Stimulated activated CD8-positive, alpha-beta memory T cell treated with anti-CD3 and anti-CD28 coated beads, Interleukin-7, amount 100 ng/mL, for 1 hour (primary cell): ENCODE results near the gene NFIA.

Source experiments
- DNase-seq, 2 donors: peaks; one replicate each; pipeline ENCODE4 v3.0.0-alpha.2; 2020; ENCODE audit warnings: low read depth in 2 of 2

The NFIA gene

DNA sequence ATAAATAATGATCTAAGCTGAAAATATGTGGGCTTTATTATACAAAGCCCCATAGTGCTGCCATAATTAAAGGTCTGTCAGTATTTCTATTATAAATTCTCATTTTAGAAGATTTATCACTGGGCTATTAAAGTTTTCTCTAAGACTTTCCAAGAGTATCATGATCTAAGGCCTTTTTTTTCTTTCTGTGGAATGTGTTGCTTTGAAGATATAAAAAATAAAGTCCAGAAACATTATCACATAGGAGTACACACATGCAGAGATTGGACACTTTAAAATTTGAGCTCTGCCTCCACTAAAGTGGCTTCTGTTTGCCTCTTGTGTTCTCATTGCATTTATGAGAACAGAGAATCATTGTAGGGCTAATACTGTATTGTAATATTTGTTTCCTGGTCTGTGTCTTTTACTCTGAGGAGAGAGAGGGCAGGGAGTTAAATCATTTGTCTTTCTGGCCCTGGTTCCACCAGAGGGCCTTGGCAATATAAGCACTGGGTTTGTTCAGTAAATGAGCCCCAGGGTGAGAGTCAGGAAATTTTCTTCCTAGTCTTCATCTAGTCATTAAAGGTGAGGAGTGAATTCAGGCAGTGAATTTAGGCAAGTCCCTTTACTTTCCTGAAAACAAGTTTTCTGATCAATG, 70.2 kb downstream of the NFIA start:
- no peak for DNase-seq

DNA sequence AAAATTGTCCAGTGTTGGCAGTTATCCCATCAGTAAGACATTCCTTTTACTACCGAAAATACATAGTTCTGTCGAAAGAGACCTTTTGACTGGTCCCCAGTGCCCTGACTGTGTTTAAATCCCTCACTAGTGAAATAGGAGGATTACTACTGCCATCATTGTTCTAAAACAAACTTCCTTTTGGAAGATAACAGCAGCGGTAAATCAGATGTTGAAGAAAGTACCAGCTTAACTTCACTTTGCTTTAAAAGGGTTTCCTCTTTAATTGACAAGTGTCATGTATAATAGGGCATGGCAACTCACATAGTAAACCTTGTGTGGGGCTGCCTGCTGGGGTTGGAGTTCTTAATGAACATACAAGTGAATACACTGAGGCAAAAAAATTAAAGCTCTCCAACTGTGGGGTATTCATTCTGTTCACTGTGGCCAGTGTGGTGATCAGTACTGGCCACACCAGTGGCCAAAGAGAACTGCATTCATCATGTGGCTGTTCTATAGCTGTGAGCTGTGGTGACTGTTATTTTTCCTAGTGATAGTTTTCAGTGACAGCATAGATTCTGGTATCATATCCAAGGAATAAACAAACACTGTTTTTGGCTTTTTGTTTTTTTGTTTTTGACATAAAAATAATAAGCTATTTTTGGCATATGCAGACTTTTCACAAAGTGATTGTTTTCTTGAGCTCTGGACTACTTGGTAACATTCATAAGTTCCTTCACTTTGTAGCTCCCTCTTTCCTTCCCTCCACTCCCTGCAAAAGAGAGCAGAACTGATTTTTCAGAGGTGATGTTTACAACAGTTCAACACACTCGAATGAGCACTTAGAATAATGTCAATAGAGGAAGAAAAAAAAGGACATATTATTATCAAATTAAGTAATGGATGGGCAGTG, 74.5 kb downstream of the NFIA start:
- no peak for DNase-seq

DNA sequence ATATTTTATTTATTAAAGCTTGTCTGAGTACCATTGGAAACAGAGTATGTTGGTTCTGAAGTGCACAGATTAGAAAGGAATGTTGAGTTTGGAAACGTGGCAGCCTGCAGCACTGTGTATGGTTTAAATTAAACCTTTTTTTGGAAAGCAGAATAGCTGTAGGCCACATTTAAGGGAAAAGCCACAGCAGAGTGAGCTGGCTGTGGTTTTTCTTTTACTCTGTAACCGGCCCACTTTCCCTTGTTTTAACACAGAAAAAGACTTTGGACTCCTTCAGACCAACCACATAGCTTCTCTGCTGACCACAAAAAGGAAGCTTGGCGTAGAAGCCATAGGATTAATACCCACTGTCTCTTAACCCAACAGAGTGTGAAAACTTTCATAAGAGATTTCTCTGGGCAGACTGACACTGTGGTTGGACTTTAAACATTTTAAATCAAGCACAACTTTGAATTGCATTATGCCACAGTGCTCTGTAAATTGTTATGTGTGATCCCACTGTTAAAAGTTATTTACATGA, 75.2 kb downstream of the NFIA start:
- no peak for DNase-seq

DNA sequence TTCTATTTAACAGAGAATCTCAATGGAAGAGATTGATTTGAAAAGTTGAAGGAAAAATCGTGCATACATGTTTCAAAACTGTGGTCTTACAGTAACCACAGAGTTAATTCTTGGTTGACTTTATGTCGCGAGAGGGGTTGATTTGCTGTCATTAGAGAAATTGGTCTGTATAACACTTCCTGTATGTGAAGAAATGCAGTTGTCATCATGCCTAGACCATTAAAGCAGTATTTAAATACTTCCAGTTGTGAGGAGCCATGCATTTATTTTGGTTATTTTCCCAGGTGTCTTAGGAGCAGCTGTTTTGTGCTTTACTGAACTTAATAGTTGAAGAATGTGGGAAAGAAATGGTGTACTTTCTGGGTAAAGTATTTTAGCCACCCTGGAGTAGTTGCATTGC, 76.2 kb downstream of the NFIA start:
- DNase-seq: no peak

DNA sequence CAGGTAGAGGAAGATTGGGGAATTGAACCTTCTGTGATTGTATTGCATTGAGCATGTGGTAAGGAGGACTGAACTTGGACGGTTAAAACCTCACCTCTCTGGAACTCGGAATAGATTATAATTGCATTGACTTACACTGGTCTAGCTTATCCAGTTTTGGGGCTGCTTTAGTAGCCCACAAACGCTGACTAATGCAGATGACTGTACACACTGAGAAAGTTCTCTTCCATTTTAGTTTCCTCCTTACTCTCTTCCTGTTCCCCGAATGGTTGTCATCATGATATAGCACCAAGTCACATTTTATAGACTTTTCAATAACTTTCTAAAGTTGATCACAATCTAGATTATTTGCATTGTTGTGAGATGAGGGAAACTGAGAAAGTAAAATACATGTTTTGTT, 78.2 kb downstream of the NFIA start:
- DNase-seq: no peak

DNA sequence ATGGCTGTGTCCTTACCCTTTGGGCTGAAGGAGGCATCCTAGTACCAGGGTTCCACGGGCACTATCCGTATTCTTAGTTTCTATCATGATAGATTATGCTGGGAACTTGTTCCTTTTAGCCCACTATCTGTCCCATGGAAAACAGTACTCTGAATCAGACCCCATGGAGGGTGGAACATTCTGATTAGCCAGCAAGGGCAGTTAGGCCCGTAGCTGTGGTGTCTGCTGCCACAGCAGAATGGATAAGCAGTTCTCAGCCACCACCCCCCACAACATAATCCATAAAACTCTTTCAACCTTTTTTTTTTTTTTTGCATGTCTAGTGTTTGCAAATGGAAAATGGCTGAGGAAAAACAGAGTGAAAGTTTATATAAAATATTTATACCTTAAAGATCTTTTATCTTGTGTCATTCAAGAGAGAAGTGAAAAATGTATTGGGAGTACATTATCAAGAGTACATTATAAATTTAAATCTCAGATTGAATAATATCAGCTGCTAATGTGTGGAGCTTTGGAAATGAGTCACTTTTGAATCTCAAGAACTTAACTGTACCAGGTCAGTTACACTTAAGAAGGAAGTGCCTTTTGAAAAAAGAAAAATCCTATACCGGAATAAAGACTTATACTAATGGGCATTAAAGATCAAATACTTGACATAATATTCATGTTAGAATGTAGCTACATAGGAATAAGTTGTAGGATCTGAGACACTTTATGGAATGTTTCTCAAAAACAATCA, 80.3 kb downstream of the NFIA start:
- no peak for DNase-seq

DNA sequence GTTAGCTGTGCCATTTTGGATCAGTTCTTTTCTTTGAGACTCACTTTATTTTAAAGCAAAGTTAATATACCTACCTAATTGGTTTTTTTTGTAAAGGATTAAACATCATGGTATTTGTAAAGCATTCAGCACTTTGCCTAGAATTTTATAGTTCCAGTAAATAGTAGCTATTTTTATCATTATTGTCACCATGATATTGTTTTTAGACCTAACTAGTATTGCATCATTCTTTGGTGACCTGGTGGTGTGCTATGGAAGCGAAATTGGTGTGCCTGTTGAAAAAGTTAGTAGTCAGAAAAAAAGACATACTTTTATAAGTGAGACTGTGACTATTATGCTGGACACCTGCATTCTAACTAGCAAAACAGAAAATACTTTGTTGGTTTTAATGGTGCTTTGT, 81.0 kb downstream of the NFIA start:
- no peak for DNase-seq

DNA sequence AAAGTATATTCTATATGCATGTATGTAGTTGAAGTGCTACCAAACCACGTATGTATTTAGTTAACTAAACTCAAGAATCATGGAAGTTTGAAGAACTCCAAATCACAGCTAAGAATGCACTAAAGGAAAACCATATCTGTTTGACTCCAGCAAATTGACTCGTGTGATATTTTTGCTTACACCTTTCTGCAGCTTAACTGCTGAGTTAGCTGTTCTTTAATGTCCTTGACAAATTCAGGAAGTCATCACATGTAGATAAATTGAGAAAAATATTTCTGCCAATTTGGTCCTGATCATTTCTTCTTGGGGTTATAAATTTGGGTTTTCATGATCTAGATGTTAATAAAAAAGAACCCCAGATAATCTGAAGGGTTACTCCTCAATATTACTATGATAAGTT, 83.0 kb downstream of the NFIA start:
- DNase-seq: no peak

DNA sequence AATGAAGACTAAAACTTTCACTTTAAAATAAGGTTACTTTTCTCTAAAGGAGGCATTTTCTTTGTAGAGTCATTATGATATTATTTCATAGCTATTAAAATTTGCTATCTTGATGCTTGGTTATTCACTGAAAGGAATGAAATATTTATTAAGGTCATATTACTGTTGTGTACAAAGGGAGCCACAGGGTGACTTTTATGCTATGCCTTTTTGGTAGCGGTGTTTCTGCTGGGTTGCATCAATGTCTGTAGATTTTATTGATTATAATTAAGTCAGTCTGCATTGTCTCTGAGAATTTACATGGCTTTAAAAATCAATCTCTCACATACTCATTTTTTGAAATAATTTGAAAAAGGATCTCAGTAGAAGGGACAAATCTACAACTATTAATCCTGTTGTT, 84.9 kb downstream of the NFIA start:
- no peak for DNase-seq

DNA sequence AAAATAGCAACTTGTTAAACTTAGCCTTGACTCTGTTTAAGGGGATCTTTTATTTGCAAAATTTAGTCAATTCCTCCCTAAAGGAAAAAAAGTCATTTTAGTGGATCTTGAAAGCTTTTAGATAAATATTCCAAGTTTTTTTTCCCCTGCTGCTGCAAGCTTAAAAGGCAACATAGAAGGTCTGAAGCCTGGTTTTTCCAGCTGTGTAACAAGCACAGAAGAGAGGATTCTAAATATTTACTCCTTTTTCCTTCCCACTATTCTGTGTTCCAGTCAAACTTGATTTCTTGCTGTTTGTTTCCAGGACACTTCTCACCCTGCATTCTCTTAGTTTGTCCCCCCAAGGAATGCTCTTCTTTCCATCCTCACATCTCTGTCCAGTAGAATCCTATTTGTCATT, 86.7 kb downstream of the NFIA start:
- DNase-seq: no peak

DNA sequence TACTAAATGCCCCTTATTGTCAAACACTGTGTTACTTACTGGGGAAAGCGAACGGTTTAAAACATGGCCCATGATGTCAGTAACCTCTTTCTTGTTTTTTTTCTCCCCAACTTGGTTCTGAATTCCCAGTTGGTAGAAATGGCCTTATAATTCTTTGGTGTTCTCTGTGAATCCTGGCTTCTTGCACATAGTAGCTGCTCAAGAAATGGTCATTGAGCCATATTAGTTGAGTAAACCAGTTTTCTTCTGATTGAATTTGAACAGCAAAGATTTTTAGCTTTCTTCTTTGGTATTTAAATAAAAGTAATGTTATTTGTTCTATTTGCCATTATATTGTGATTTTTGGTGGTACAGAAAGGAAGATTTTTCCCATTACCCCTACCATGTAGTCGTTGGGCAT, 87.3 kb downstream of the NFIA start:
- no peak for DNase-seq

DNA sequence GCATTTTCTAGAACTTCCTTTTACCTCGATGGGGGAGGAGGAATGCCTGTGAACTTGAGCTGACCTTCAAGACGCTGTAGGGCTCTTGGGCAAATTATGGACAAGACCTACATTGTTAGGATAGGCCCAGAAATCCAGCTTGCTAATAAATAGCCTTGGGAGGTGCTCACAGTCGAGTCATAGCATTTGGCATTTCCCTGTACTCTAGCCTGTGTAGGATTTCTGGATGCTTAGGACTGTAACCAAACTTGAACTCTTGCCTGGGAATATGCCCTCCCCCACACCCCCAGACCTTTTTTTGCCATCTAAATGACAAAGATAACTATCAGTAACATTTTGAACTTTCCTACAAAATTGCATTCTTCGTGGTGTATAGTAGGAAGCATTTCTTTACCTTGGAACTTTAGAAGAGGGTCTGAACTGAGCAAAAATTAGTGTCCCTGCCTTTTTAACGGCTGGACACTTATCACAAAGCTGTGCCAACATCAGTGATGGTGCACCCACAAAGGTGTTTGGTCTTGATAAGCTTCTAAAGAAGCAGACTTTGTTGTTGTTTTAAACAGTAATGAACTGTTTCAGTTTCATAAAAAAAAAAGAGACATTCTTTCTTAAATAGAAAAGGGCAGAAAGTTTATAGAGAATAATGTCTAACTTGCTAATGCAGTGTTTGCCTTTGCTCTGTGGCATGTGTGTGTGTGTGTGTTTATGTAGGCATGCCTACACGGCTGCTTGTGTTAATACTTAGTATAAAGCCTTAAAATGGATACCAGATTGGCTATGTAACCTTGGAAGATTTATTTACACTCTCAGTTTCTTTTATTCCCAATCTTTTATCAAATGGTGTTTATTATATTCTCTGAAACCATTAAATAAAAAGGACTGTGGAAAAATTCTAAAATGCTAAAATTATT, 88.2 kb downstream of the NFIA start:
- DNase-seq: no peak

DNA sequence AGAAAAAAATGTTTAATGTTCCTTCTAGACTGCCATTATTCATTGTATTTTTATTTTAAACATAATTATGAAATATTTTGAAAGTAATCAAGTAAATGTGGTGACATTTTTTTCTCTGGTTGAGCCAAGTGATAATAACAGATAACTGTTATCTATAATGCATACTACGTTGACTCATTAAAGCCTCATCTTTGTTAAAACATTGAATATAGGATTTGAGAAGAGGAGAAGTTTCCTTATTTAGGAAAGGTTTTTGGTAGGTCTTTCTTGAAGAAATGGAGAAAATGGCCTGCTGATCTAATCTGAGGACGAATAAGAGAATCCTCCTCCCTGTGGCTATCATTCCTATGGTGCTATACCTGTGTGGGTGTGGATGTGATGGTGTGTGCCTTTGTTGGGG, 89.0 kb downstream of the NFIA start:
- no peak for DNase-seq

DNA sequence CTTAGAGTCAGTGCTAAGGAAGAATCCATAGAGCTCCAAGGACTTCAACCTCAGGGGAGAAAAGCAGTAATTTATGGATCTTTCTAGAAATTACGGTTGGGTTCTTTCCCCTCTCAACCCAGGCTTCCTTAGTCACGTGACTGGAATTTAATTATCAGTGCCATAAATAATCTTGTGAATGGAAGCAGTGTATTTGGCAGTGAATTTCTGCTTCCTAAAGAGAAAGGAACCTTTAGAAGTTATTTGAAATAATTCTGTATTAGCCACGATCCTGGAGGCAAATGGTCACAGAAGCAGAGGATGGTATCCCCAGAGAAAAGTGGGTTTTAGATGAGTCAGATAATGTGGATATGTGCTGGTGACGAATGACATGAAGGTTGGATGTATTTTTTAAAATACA, 89.6 kb downstream of the NFIA start:
- DNase-seq: no peak

DNA sequence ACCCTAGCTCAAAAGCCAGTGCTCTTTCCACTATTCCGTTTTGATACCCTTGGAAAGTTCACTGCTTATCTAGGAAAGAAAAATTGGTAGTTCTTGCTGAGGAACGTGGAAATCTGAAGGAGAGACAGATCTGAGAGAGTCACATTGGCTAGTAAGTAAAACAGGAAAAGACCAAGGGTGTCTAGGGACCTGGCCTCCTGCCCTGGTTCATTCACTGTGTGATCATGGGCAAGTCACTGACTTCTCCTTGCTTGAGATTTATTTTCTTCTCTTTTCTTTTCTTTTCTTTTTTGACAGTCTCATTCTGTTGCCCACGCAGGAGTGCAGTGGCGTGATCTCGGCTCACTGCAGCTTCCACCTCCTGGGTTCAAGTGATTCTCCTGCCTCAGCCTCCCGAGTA, 90.8 kb downstream of the NFIA start:
- no peak for DNase-seq

DNA sequence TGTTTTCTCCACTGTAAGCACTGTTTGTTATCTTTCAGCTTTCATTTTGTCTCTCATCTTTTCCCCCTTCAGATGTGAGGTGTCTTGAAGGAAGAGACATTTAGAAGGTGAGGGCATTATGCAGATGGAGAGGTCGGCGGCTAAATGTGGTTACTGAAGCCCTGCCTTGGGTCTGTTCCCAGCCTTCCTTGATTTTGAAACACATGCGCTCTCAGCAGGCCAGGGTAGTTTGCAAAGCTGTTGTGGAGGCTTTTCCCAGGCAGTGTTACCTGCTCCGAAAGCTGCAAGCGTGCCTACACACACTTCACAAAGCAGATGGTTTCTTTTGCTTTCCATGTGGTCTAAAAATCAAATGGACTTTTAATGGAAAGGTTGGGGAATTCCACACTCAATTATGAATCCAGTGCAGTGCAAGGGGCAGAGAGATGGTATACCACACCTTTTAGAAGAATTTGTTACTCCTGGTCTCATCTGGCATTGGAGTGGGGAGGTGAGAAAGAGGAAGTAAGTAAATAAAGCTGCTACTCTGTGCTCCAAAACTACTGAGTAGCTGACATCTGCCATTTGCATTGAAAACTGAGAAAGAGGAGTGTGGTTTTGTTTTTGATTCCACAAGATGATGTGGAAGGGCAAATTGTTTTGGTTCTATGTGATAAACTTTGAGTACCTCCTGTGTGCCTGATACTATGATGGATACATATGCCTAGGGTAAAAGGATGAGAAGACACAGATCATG, 91.9 kb downstream of the NFIA start:
- DNase-seq: no peak

DNA sequence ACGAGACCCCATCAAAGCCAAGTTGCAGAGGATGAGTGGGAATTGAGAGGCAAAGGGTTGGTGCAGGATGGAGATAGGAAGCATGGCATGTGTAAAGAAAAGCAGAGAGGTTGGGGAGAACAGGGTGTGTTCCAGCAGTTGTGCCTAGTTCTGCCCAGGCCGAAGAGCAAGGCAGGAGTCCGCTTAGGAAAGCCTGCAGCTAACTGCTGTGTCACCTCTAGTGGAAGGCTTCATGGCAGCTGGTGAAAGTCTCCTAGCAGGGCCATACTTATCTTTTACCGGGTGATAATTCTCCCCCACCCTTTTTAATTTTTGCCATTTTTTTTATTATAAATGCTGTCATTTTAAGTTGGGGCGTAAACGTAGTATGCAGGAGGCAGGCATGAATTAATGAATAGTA, 93.6 kb downstream of the NFIA start:
- DNase-seq: no peak

DNA sequence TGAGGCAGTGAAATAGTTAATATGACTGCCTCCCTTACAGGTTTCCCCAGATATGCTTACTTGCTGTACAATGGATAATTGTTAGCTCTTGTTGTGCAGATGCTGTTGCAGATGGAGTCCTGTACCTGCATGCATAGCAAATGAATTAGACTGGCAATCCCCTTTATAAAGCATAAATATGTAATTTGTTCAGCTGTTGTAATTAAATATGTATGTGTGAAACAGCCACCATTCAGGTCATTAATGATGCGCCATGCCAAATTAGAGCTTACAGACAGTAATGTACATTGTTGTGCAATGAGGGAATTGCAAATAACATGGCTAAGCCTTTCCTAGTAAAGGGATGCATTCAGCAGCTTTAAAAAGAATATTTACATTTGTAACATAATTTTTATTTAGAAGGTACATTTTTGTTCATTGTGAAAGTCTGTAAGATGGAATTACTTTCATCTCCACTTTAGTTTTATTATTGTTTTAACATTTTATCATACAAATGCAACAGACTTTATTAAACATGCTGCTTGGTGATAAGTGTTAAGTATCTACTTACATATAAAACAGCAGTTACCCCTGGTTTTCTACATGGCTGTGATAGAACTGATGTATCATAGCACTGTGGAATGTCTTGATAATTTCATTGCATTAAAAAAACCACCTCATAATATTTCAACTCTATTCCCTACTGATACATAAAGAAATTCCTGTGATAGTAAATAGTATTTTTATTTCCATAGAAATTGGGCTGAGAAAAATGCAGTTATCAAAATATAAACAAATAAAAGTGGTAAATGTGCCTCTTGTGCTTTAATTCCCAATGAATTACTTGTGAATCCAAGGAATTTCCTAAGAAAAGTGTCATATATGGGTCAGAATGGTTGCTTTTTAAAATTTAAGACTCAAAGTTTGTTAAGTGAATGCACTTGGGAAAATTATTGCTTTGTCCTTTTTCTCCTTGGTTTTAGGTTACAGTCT, 99.0 kb downstream of the NFIA start:
- no peak for DNase-seq

DNA sequence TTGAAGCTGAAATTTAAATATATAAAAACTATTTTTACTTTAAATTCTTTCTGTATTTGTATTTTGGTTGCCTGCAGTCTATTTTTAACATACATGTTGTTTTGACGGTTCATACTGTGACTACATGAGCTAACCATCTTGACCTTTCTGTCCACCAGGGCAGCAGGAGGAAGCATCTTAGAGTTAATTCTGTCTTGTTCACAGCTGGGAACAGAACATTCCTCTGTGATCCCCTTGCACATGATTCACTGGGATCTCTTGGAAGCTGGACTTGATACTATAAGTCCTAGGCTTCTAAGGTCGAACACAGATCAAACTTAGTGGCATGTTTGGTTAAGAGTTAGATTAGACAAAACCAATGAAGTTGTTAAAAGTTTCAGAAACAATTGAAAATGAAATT, 99.7 kb downstream of the NFIA start:
- DNase-seq: no peak

DNA sequence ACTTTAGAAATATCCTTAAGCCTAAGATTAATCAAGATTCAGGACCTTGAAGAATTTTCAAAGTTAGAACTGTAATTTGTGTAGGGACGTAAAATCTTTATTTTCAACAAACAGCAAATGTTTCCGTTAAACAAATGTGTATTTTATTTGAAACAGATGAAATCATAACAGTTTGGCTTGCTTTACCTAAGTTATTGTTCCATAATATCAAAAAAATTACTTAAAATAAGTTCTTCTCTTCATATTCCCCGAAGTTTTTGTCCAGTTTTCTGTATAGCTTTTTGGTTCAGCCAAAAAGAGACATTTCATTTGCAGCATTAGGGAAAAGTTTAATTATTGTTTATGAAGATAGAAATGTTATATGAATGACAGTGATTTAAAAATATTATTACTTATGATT, 100.1 kb downstream of the NFIA start:
- DNase-seq: no peak
